ENCODE measurements around the gene SUSD5.
"Not testable (repeated sequence)": the region's sequence is repeated elsewhere in the genome, so short reads cannot be mapped to it uniquely, and the experiment has no call there.

Gene SUSD5

GRCh38 chr3:33146791-33147445 lies 71.7 kb downstream of the SUSD5 start:
- H3K9ac ChIP-seq (ENCODE audit: low read length), result no peak overlapping the region
- peaks cover 19% of the 10 kb centered on the region for H3K36me3 ChIP-seq (ENCODE audit: insufficient read depth, low read length)
- peaks cover 17% of the 10 kb centered on the region for H3K4me1 ChIP-seq (ENCODE audit: insufficient read depth, low read length)
- no peak overlapping the region for H3K4me3 ChIP-seq (ENCODE audit: low read depth in 1 of 2, low read length in 2 of 2)
- no peaks in the 10 kb centered on the region for H3K9me3 ChIP-seq (ENCODE audit: low read length)
- H3K27me3 ChIP-seq (ENCODE audit: control insufficient read depth in 1 of 2, insufficient read depth in 2 of 2, low read length in 2 of 2), result no peaks in the 10 kb centered on the region
- no peak overlapping the region for H3K27ac ChIP-seq (ENCODE audit: low read depth, low read length)

- H3K9ac ChIP-seq (ENCODE audit: low read length), result no peak overlapping the region
- H3K4me3 ChIP-seq (ENCODE audit: low read depth in 1 of 2, low read length in 2 of 2), result no peak overlapping the region
- peaks cover 17% of the 10 kb centered on the region for H3K4me1 ChIP-seq (ENCODE audit: insufficient read depth, low read length)
- H3K27ac ChIP-seq (ENCODE audit: low read depth, low read length), result no peak overlapping the region
- peaks cover 26% of the 10 kb centered on the region for H3K36me3 ChIP-seq (ENCODE audit: insufficient read depth, low read length)
- no peaks in the 10 kb centered on the region for H3K27me3 ChIP-seq (ENCODE audit: control insufficient read depth in 1 of 2, insufficient read depth in 2 of 2, low read length in 2 of 2)
- H3K9me3 ChIP-seq (ENCODE audit: low read length), result no peaks in the 10 kb centered on the region
Observed at GRCh38 chr3:33145901-33146580, 72.6 kb downstream of the SUSD5 start.

- Histone ChIP-seq H3K4me3 (ENCODE audit: low read depth in 1 of 2, low read length in 2 of 2) (no peak overlapping the region), H3K27ac (ENCODE audit: low read depth, low read length) (no peak overlapping the region), H3K36me3 (ENCODE audit: insufficient read depth, low read length) (peaks cover 26% of the 10 kb centered on the region), H3K9ac (ENCODE audit: low read length) (no peak overlapping the region), H3K9me3 (ENCODE audit: low read length) (no peaks in the 10 kb centered on the region), H3K4me1 (ENCODE audit: insufficient read depth, low read length) (peaks cover 17% of the 10 kb centered on the region), H3K27me3 (ENCODE audit: control insufficient read depth in 1 of 2, insufficient read depth in 2 of 2, low read length in 2 of 2) (no peaks in the 10 kb centered on the region)
Observed at GRCh38 chr3:33145221-33145900, 73.2 kb downstream of the SUSD5 start.

- Histone ChIP-seq H3K4me3 (ENCODE audit: low read depth in 1 of 2, low read length in 2 of 2) (no peak overlapping the region), H3K27ac (ENCODE audit: low read depth, low read length) (no peak overlapping the region), H3K9me3 (ENCODE audit: low read length) (no peaks in the 10 kb centered on the region), H3K27me3 (ENCODE audit: control insufficient read depth in 1 of 2, insufficient read depth in 2 of 2, low read length in 2 of 2) (no peaks in the 10 kb centered on the region), H3K9ac (ENCODE audit: low read length) (no peak overlapping the region), H3K36me3 (ENCODE audit: insufficient read depth, low read length) (peaks cover 26% of the 10 kb centered on the region), H3K4me1 (ENCODE audit: insufficient read depth, low read length) (peaks cover 17% of the 10 kb centered on the region)
Observed at GRCh38 chr3:33144433-33144832, 74.2 kb downstream of the SUSD5 start.

GRCh38 chr3:33141006-33141405 lies 77.6 kb downstream of the SUSD5 start:
- H3K36me3 ChIP-seq (ENCODE audit: insufficient read depth, low read length), result peaks cover 28% of the 10 kb centered on the region
- H3K27ac ChIP-seq (ENCODE audit: low read depth, low read length), result no peak overlapping the region
- H3K4me3 ChIP-seq (ENCODE audit: low read depth in 1 of 2, low read length in 2 of 2), result no peak overlapping the region
- H3K4me1 ChIP-seq (ENCODE audit: insufficient read depth, low read length), result no peaks in the 10 kb centered on the region
- no peak overlapping the region for H3K9ac ChIP-seq (ENCODE audit: low read length)
- H3K9me3 ChIP-seq (ENCODE audit: low read length), result no peaks in the 10 kb centered on the region
- H3K27me3 ChIP-seq (ENCODE audit: control insufficient read depth in 1 of 2, insufficient read depth in 2 of 2, low read length in 2 of 2), result no peaks in the 10 kb centered on the region

GRCh38 chr3:33139996-33140395 lies 78.6 kb downstream of the SUSD5 start:
- Histone ChIP-seq H3K27ac (ENCODE audit: low read depth, low read length) (no peak overlapping the region), H3K36me3 (ENCODE audit: insufficient read depth, low read length) (peaks cover 35% of the 10 kb centered on the region), H3K27me3 (ENCODE audit: control insufficient read depth in 1 of 2, insufficient read depth in 2 of 2, low read length in 2 of 2) (no peaks in the 10 kb centered on the region), H3K9ac (ENCODE audit: low read length) (no peak overlapping the region), H3K9me3 (ENCODE audit: low read length) (no peaks in the 10 kb centered on the region), H3K4me3 (ENCODE audit: low read depth in 1 of 2, low read length in 2 of 2) (no peak overlapping the region), H3K4me1 (ENCODE audit: insufficient read depth, low read length) (no peaks in the 10 kb centered on the region)

- not testable (repeated sequence) for H3K4me1 ChIP-seq (ENCODE audit: insufficient read depth, low read length); H3K27me3 ChIP-seq (ENCODE audit: control insufficient read depth in 1 of 2, insufficient read depth in 2 of 2, low read length in 2 of 2); H3K9me3 ChIP-seq (ENCODE audit: low read length); H3K9ac ChIP-seq (ENCODE audit: low read length); H3K27ac ChIP-seq (ENCODE audit: low read depth, low read length); H3K4me3 ChIP-seq (ENCODE audit: low read depth in 1 of 2, low read length in 2 of 2)
- peaks cover 44% of the 10 kb centered on the region for H3K36me3 ChIP-seq (ENCODE audit: insufficient read depth, low read length)
Observed at GRCh38 chr3:33139006-33139623, 79.5 kb downstream of the SUSD5 start.

- no peaks in the 10 kb centered on the region for H3K4me1 ChIP-seq (ENCODE audit: insufficient read depth, low read length)
- H3K36me3 ChIP-seq (ENCODE audit: insufficient read depth, low read length), result peaks cover 45% of the 10 kb centered on the region
- no peaks in the 10 kb centered on the region for H3K27me3 ChIP-seq (ENCODE audit: control insufficient read depth in 1 of 2, insufficient read depth in 2 of 2, low read length in 2 of 2)
- no peaks in the 10 kb centered on the region for H3K9me3 ChIP-seq (ENCODE audit: low read length)
- H3K27ac ChIP-seq (ENCODE audit: low read depth, low read length), result no peak overlapping the region
- no peak overlapping the region for H3K9ac ChIP-seq (ENCODE audit: low read length)
- no peak overlapping the region for H3K4me3 ChIP-seq (ENCODE audit: low read depth in 1 of 2, low read length in 2 of 2)
Observed at GRCh38 chr3:33137691-33138090, 80.9 kb downstream of the SUSD5 start.

GRCh38 chr3:33134026-33134625 lies 84.5 kb downstream of the SUSD5 start:
- no peaks in the 10 kb centered on the region for H3K9me3 ChIP-seq (ENCODE audit: low read length)
- no peak overlapping the region for H3K27ac ChIP-seq (ENCODE audit: low read depth, low read length)
- H3K4me1 ChIP-seq (ENCODE audit: insufficient read depth, low read length), result no peaks in the 10 kb centered on the region
- H3K9ac ChIP-seq (ENCODE audit: low read length), result no peak overlapping the region
- H3K4me3 ChIP-seq (ENCODE audit: low read depth in 1 of 2, low read length in 2 of 2), result no peak overlapping the region
- peaks cover 52% of the 10 kb centered on the region for H3K36me3 ChIP-seq (ENCODE audit: insufficient read depth, low read length)
- no peaks in the 10 kb centered on the region for H3K27me3 ChIP-seq (ENCODE audit: control insufficient read depth in 1 of 2, insufficient read depth in 2 of 2, low read length in 2 of 2)

GRCh38 chr3:33132019-33132360 lies 86.6 kb downstream of the SUSD5 start:
- Histone ChIP-seq H3K9me3 (ENCODE audit: low read length) (no peaks in the 10 kb centered on the region), H3K9ac (ENCODE audit: low read length) (no peak overlapping the region), H3K27me3 (ENCODE audit: control insufficient read depth in 1 of 2, insufficient read depth in 2 of 2, low read length in 2 of 2) (no peaks in the 10 kb centered on the region), H3K36me3 (ENCODE audit: insufficient read depth, low read length) (peaks cover 52% of the 10 kb centered on the region), H3K4me1 (ENCODE audit: insufficient read depth, low read length) (no peaks in the 10 kb centered on the region), H3K4me3 (ENCODE audit: low read depth in 1 of 2, low read length in 2 of 2) (peak overlapping the region in 1 of 2 donors; percentile 13), H3K27ac (ENCODE audit: low read depth, low read length) (no peak overlapping the region)

- Histone ChIP-seq H3K36me3 (ENCODE audit: insufficient read depth, low read length) (peaks cover 56% of the 10 kb centered on the region), H3K4me1 (ENCODE audit: insufficient read depth, low read length) (no peaks in the 10 kb centered on the region), H3K9ac (ENCODE audit: low read length) (no peak overlapping the region), H3K27ac (ENCODE audit: low read depth, low read length) (no peak overlapping the region), H3K9me3 (ENCODE audit: low read length) (no peaks in the 10 kb centered on the region), H3K27me3 (ENCODE audit: control insufficient read depth in 1 of 2, insufficient read depth in 2 of 2, low read length in 2 of 2) (no peaks in the 10 kb centered on the region), H3K4me3 (ENCODE audit: low read depth in 1 of 2, low read length in 2 of 2) (no peak overlapping the region)
Observed at GRCh38 chr3:33131331-33132018, 87.1 kb downstream of the SUSD5 start.
